RWPE1 (cell line): ENCODE results near the gene IFFO2.

Experiments used
- CTCF ChIA-PET: fragments of 350-600 bp; sonication (Branson Sonifier 250); formaldehyde crosslinking; extraction: SDS; loops from one replicate; lab custom pipeline; 2021; lab: Yijun Ruan, JAX
- POLR2A ChIA-PET: fragments of 400-600 bp; formaldehyde crosslinking; extraction: SDS; loops from one replicate; lab custom pipeline; 2020; ENCODE audit warnings: antibody characterized with exemption; ENCODE audit not compliant: low non-redundant PET; lab: Yijun Ruan, JAX
- DNase-seq: peaks from one replicate; pipeline ENCODE4 v3.0.0; 2012; ENCODE audit warnings: low spot score
- H3K27ac ChIP-seq: fragments of 450-650 bp; 2 replicates; pipeline ENCODE4 v1.5.1; 2017
- CTCF ChIP-seq: fragments of 450-650 bp; conservative IDR thresholded peaks from 2 replicates; pipeline ENCODE4 v1.5.1; 2017; ENCODE audit warnings: low read depth, mild to moderate bottlenecking

The IFFO2 gene

GRCh38 chr1:18869847-18870594 is 86.5 kb downstream of the IFFO2 start:
- ChIA-PET CTCF (no interaction called here), POLR2A (no interaction called here)
- H3K27ac ChIP-seq: no peak overlapping the region
- TF ChIP-seq CTCF: no peak
- no peak for DNase-seq

- no peak for DNase-seq
- no peak overlapping the region for H3K27ac ChIP-seq
- ChIA-PET POLR2A (no interaction called here), CTCF (interaction anchor here (0.6 kb wide), 1 partner anchor 9 kb away, joined by 4 read pairs; no protein-coding TSS in a partner anchor)
- no peak for TF ChIP-seq CTCF
Measured at GRCh38 chr1:18868801-18869424, 87.6 kb downstream of the IFFO2 start.

- DNase-seq: no peak
- no peak for TF ChIP-seq CTCF
- no peak overlapping the region for H3K27ac ChIP-seq
- CTCF ChIA-PET: no interaction called here
- POLR2A ChIA-PET: no interaction called here
Measured at GRCh38 chr1:18868354-18868753, 88.1 kb downstream of the IFFO2 start.

GRCh38 chr1:18866846-18867245 is 89.6 kb downstream of the IFFO2 start:
- ChIA-PET CTCF (no interaction called here), POLR2A (no interaction called here)
- H3K27ac ChIP-seq: no peak overlapping the region

GRCh38 chr1:18866314-18866713 is 90.2 kb downstream of the IFFO2 start:
- no peak overlapping the region for H3K27ac ChIP-seq
- POLR2A ChIA-PET: no interaction called here
- no peak for TF ChIP-seq CTCF
- CTCF ChIA-PET: no interaction called here
- DNase-seq: no peak

More at GRCh38 chr1:18866846-18867245, 89.6 kb downstream of the IFFO2 start:
- DNase-seq: no peak
- TF ChIP-seq CTCF: no peak

GRCh38 chr1:18865176-18865575 is 91.3 kb downstream of the IFFO2 start:
- H3K27ac ChIP-seq: no peak overlapping the region
- CTCF ChIA-PET: no interaction called here
- TF ChIP-seq CTCF: no peak
- POLR2A ChIA-PET: no interaction called here
- no peak for DNase-seq
